HG02759 (cell line): ENCODE results near the gene CD1B.
"Not testable (repeated sequence)": the region's sequence is repeated elsewhere in the genome, so short reads cannot be mapped to it uniquely, and the experiment has no call there.

Source experiments
- ATAC-seq: cut with Tn5 transposase; IDR thresholded peaks from one replicate; pipeline ENCODE4 v1.9.1; 2021; ENCODE audit warnings: mild to moderate bottlenecking, moderate library complexity; ENCODE audit not compliant: unreplicated experiment

The CD1B gene

DNA sequence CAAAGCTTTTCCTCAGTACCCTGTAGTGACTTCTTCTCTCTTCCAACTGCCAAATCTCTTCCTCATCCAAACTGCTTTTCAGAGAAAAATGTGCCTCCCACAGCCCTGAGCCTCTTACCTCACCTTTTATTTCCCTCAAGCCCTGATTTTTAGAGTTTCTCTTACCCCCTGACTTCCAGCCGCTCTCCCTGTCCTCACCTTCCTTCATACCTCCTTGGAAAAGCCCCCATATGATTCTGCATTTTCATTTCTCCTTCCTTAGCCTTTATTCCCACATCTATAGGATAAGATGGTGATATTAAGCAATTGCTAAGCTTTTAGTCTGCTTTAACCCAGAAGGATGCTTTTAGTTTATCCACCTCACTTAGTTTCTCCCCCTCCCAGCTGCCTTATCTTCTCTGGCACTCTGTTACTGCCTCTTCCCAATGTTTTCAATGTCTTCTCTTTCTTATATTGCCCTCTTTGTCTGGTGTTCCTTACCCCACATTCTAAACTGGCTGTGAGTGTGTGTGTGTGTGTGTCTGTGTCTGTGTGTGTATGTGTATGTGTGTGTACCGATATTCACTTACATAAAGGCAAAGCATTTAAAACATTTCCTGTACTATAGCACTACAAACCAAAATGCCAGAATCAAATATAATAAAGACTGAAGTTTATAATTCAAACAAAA is at the start of gene CD1B:
TSS of gene CD1B (minus strand) at position 51 of the 670 bp plus-strand sequence. CDS start 108 bp downstream, outside the sequence.
- no peak for ATAC-seq

DNA sequence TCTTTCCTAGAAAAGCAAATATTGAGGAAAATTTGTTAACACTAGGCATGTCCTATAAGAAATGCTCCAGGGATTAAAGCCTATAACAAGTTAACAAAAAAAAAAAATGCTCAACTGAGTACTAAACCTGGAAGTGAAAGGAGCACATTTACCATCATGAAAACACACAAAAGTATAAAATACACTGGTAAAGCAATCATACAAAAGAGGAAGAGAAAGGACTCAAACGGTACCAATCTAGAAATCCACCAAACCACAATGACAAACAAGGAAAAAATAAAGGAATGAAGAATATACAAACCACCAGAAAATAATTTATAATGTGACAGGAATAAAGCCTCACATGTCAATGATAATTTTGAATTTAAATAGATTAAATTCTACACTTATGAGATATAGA is 43.5 kb upstream of the CD1B start:
- ATAC-seq: no peak

DNA sequence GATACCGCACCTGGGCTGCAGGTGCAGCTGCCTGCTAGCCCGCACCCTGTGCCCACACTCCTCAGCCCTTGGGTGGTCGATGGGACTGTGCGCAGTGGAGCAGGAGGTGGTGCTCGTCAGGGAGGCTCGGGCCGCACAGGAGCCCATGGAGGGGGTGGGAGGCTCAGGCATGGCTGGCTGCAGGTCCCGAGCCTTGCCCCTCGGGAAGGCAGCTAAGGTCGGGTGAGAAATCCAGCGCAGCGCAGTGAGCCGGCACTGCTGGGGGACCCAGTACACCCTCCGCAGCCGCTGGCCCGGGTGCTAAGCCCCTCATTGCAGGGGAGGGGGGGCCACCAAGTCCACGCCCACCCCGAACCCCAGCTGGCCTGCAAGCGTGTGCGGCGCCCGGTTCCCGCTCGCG is 42.8 kb upstream of the CD1B start:
- ATAC-seq: not testable (repeated sequence)

DNA sequence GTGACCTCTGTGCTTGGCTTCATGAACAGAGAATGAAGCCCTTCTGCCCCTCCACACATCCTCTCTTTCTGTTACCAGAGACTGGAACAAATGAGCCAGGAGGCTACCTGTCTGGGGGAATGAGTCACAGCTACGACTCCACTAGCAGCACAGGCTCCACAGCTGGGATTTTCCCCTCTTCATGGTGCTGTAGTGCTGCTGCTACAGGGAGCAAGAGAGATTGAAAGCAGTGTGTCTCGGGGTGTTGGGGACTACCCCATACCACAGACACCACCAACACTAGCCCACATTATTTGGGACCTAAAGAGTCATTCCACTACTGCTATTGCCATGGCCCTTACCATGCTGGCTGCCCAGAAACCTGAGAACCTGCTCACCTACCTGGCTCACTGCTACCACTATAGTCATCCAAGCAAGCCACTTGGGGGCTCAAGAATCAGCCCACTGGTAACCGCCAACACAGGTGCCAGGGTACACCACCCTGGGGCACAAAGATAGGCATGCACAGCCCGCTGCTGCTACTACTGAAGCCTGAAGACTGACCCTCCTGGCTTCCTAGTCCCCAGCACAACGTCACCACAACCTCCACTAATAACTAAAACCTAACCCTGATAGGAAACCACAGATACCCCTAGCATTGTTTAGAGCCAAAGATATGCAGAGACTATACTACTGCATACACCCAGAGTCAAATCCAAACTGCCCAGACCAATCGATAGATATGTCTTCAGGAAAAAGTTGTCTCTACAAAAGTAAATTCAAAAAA is 40.0 kb upstream of the CD1B start:
- peak; percentile 97 for ATAC-seq

DNA sequence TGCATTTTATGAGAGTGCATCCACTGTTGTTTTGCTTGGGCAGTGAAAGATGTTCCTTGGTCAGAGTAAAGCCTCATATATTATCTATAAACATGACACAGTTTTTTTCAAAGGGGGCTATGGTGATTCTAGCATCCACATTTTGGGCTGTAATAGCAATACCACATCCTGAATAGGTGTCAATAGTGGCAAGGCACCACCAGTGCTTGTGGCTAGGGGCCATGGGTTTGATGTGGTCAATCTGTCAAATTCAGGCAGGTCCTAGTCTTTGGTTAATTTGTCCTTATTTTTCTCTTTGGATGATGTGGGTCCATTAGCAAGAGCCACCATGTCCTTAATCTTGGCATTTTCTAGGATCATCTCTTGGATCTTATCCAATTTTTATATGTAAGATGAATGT is 35.5 kb upstream of the CD1B start:
- no peak for ATAC-seq

DNA sequence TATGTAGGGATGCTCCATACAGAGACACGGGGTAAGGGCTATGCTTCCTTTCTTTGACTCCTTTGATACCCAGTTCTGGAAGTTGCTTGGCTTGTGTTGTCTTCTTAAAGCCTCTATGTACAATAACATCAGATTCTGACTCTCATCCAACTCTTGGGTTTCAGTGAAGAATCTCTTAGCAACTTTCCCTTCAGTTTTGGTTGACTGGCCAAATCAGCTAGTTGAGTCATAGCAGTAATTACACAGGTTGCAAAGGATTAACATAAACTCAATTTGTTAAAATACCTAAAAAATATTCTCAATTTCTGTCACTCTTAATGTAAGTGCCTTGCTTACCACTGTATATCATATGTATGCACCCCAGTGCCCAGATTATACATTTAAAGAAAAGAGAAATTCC is 31.6 kb upstream of the CD1B start:
- ATAC-seq: no peak

DNA sequence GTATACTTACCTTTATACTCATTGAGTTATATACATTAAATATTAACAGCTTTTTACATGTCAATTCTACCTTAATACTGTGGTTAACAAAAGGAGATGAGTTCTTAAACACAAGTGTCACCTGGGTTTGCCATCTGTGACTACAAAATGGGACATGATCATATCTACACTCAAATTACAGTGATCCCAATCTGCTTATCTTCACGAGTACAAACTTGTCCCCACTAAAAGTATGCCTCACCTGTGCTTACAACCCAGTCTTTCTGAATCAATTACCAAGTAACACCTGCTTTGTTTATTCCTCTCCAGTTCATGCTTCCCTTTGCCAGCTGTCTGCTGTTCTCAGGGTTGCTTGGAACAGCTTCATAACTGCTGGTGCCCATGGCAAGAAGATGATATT is 31.2 kb upstream of the CD1B start:
- no peak for ATAC-seq

DNA sequence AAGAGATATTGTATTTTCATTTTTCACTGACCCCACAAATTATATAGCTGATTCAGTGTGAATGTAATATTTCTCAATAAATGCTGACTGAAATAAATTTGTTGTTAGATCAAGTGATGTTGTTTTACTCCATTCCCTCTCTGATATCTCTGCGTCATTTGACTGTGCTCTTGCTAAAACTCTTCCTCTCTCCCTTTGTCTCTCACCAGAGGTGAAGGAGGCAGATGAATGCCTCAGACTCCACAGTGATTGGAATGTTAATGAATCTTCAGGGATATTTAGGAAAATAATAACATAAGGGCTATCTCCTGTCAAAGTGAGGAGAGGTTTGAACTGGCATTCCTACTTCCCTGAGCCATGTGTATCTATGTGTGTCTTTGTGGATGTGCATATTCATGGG is 26.1 kb upstream of the CD1B start:
- no peak for ATAC-seq

DNA sequence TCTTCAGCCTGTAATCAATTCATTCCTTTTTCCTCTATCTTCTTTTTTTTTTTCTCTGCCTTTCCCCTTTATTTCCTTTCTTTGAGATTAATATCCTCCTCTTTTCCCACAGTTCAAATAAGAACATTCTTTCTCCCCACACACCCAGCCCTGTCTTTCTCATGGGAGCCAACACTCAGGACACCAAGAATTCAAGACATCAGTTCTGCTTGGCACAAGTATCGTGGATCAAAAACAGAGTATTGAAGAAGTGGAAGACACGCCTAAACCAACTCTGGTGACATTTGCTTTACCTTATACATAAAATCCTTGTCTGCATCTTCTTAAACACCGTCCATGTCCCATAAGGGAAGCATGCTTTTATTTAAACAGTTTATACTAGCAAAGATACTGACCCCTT is 25.3 kb upstream of the CD1B start:
- ATAC-seq: no peak

DNA sequence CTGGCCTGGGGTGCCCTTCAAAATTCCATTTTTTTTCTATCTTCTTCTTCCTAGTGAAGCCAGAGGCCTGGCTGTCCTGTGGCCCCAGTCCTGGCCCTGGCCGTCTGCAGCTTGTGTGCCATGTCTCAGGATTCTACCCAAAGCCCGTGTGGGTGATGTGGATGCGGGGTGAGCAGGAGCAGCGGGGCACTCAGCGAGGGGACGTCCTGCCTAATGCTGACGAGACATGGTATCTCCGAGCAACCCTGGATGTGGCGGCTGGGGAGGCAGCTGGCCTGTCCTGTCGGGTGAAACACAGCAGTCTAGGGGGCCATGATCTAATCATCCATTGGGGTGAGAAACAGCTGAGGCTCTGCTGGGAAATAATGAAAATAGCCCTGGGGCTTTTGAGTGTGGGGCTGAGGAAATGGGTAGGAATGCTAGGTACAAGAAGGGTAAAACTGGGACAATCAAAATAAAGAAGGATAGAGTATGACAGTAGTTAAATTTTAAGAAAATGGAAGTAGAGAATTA is 24.5 kb upstream of the CD1B start:
- ATAC-seq: no peak

DNA sequence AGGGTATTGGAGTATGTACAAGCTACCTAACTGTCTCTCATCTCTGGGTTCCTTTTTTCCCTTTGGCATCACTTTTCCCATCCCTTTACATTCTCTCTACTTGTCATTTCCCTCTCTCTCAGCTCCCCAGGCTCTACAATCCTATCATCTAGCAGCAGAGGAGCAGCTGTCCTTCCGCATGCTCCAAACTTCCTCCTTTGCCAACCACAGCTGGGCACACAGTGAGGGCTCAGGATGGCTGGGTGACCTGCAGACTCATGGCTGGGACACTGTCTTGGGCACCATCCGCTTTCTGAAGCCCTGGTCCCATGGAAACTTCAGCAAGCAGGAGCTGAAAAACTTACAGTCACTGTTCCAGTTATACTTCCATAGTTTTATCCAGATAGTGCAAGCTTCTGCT is 22.9 kb upstream of the CD1B start:
- ATAC-seq: no peak

DNA sequence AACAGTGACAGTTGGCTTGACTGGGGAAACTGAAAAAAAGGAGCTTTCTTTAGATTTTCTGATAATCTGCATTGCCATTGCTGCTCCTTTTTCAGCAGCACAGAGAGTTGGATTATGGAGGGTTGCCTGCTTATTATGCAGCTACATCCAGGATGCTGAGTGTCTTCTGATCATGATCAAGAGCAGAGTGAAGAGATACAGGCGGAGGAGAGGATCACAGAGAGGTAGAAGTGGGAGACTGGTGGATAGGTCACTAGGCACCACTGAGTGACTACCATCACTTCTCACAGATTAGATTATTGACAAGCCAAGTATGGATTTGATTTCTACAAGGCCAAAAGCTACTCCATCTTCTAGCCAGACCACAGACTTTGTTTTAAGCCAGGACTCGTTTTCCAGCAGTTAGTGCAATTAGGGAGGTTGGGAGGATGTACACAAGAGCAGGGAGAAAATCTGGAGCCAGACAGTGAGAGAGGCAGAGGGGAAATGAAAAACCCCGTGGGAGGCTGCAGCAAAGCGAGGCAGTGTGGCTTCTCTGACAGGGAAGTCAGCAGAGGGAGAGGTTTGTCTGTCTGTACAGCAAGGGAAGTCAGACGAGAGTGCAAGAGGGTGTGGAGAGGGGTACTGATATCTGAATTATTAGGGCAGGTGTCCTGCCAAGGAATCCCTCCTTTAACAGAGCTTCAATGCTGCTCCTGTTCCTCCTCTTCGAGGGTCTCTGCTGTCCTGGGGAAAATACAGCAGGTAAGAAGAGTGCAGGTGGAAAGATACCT is 22.2 kb upstream of the CD1B start, which contains the start of gene CD1E:
TSS of gene CD1E (plus strand) at position 592 of the 773 bp plus-strand sequence. CDS start at position 687, 95 bp downstream.
- ATAC-seq: no peak

DNA sequence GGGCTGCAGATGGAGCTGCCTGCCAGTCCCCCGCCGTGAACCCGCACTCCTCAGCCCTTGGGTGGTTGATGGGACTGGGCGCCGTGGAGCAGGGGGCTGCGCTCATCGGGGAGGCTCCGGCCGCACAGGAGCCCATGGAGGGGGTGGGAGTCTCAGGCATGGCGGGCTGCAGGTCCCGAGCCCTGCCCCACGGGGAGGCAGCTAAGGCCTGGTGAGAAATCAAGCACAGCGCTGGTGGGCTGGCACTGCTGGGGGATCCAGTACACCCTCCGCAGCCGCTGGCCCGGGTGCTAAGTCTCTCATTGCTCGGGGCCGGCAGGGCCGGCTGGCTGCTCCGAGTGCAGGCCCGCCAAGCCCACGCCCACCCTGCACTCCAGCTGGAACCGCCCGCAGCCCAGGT is 17.6 kb upstream of the CD1B start:
- ATAC-seq: not testable (repeated sequence)

DNA sequence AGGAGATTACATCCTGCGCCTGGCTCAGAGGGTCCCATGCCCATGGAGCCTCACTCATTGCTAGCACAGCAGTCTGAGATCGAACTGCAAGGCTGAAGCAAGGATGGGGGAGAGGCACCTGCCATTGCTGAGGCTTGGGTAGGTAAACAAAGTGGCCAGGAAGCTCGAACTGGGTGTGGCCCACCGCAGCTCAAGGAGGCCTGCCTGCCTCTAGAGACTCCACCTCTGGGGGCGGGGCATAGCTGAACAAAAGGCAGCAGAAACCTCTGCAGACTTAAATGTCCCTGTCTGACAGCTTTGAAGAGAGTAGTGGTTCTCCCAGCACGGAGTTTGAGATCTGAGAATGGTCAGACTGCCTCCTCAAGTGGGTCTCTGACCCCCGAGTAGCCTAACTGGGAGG is 5.1 kb upstream of the CD1B start:
- not testable (repeated sequence) for ATAC-seq

DNA sequence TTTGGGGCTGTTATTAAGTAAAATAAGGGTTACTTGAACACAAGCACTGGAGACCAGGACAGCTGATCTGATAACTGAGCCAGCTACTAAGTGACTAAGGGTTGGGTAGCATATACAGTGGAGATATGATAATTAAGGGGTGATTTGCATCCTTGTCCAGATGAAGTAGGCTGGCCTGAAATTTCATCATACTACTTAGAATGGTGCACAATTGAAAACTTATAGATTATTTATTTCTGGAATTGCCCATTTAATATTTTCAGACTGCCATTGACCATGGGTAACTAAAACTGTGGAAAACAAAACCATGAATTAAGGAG is 3.8 kb upstream of the CD1B start:
- no peak for ATAC-seq

DNA sequence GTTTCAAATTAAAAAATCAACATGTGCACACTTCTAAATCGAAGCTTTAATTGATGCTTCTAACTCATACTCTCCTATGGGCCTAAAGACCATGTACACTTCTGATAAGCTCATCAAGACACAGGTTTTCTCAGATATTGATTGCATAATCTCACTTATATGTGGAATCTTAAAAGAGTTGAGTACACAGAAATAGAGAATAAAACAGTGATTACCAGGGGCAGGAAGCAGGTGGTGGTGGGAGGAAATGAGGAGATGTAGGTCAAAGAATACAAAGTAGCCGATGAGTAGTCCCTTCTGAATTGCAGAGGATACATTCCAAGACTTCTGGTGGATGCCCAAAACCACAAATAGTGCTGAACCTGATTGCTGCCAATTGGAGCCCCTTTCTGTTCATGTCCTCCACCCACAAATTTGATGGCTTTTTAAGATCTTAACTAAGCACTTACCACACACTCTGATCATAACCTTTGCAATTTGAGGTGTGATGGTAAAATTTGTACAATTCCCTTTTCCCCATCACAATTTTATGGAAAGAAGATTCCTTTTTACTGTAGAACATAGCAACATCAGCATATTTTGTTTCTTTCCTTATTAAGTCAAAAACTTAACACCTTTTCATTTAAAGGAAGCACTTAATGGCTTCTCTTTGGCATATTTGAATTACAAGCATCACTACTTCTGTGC is 3.3 kb upstream of the CD1B start:
- no peak for ATAC-seq

DNA sequence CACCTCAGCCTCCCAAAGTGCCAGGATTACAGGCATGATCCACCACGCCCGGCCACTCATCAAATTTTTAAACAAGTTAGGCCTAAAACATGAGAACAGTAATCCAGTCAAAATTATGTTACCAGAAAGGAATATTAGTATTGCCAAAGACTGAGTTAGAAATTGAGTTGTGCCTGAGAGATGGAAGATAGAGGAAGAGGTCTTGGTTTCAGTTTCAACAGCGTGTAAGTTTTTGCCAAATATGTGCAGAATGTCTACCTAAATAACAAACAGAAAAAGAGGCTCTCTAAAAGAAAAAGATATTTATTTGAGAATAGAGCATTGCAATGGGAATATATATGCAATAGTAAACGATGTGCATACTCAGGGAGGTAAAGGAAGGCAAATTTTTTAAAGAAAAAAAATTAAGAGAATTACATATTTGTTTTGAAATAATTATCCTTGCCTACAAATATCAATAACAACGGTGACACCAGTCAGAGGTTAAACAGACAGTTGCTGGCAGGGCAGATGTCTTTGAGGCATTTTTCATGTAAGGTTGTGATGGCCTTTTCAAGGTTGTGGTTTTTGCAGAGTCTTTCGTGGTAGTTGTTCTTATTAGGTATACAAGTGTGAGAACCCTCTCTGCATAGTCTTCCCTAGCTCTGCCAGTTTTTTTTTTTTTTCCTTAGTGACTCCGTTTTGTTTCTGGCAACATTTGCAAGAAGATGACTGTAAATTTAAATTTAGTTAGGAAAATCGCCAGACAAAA is 2.2 kb upstream of the CD1B start:
- no peak for ATAC-seq

DNA sequence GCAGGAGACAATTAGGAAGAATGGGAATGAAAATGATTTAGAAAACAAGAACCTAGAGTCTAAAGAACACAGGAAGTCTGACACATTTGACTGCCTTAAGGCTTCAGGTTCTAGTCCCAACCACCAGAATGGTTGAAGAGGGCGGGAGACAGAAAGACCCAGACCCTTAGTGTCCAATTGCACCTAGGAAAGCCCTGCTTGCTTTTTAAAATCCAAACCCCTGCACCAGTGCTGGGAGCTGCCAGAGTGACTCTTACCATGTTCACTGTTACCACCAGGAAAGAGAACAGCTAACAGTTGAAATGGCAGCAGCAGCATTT is 265 bp downstream of the CD1B start:
- ATAC-seq: no peak

DNA sequence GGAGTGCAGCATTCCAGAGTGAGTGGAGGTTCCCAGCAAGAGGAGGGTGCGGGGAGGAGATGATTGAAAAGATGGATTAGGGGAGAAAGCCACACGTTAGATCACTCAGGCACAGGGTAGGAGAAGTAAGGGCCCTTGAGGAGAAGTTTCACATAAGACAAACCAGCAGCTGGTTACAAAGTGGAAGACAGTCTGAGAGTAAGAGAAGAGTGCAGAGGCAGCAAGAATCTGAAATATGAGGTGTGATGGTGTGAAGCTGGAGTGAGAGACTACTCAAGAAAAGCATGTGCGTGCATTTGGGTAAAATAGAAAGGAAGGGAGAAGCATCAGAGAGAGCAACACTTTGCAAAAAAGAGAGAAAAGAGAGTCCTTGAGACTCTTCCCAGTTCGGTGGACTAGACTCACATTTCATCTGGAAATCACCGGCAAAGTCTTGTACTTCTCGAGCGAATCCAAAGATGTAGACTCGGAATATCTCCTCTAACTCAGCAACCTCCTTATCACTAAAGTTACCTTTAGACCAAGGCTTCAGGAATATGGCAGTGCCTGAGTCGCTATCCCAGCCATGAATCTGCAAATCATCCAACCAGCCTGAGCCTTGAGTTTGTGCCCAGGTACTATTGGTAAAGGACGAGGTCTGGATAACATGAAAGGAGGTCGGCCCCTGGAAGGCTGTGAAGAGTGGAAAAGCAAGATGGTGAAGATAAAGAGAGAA is 783 bp downstream of the CD1B start:
- no peak for ATAC-seq

DNA sequence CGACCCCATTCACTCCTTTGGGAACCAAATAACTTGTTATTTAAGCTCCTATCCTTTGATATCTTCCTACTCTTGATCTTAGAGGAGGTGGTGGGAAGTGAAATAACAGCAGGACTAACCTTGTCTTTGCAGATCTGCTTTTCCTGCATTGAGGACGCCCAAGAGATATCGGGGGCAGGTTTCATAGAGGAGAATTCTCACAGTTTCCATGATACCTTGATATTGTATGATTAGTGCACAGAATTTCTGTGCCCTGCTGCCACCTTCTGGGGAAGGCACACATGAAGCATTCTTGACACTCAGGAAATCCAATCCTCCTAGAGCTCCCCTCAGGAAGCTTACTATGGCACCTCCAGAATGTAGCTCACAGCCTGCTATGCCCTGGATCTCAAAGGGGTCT is 1.6 kb downstream of the CD1B start:
- ATAC-seq: no peak
